SK-N-SH treated with all-trans-retinoic acid at 6 μM for 48 hours (cell line): Measurements from ENCODE around the gene RASA3.

Experiments
- ARNTL ChIP-seq: fragments of 450-650 bp; formaldehyde crosslinking; IDR thresholded peaks from 2 replicates; pipeline ENCODE4 v1.5.0; 2020; ENCODE audit warnings: low read depth, mild to moderate bottlenecking, moderate library complexity, borderline replicate concordance
- ESRRG ChIP-seq: fragments of 250-450 bp; sonication (Bioruptor Pico); IDR thresholded peaks from 2 replicates; pipeline ENCODE4 v1.6.1; 2021; ENCODE audit warnings: mild to moderate bottlenecking
- RARB ChIP-seq: fragments of 250-450 bp; sonication (Bioruptor Pico); IDR thresholded peaks from 2 replicates; pipeline ENCODE4 v1.8.0; 2021; ENCODE audit warnings: mild to moderate bottlenecking, moderate library complexity
- SNAI2 ChIP-seq: fragments of 250-450 bp; sonication (Bioruptor Pico); IDR thresholded peaks from 2 replicates; pipeline ENCODE4 v1.5.0; 2020; ENCODE audit warnings: mild to moderate bottlenecking, moderate library complexity
- ZFP3 ChIP-seq: fragments of 250-450 bp; sonication (Bioruptor Pico); IDR thresholded peaks from 2 replicates; pipeline ENCODE4 v1.5.0; 2020; ENCODE audit warnings: mild to moderate bottlenecking, moderate library complexity
- ZFP30 ChIP-seq: fragments of 450-650 bp; formaldehyde crosslinking; IDR thresholded peaks from 2 replicates; pipeline ENCODE4 v1.5.0; 2022; ENCODE audit warnings: mild to moderate bottlenecking, moderate library complexity
- ZNF8 ChIP-seq: fragments of 450-650 bp; formaldehyde crosslinking; IDR thresholded peaks from 2 replicates; pipeline ENCODE4 v1.5.0; 2020; ENCODE audit warnings: mild to moderate bottlenecking, moderate library complexity
- TF ChIP-seq, protein P1 (sequence below): fragments of 250-450 bp; sonication (Bioruptor Pico); IDR thresholded peaks from 2 replicates; pipeline ENCODE4 v1.5.1; 2020; ENCODE audit warnings: low read depth, mild to moderate bottlenecking, moderate library complexity
- TF ChIP-seq, protein P2 (sequence below): fragments of 250-450 bp; sonication (Bioruptor Pico); IDR thresholded peaks from 2 replicates; pipeline ENCODE4 v1.8.0; 2021; ENCODE audit warnings: low read depth, mild to moderate bottlenecking, moderate library complexity, borderline replicate concordance
- TF ChIP-seq, protein P3 (sequence below): fragments of 250-450 bp; sonication (Bioruptor Pico); IDR thresholded peaks from 2 replicates; pipeline ENCODE4 v1.5.0; 2020; ENCODE audit warnings: mild to moderate bottlenecking, moderate library complexity

DNA sequence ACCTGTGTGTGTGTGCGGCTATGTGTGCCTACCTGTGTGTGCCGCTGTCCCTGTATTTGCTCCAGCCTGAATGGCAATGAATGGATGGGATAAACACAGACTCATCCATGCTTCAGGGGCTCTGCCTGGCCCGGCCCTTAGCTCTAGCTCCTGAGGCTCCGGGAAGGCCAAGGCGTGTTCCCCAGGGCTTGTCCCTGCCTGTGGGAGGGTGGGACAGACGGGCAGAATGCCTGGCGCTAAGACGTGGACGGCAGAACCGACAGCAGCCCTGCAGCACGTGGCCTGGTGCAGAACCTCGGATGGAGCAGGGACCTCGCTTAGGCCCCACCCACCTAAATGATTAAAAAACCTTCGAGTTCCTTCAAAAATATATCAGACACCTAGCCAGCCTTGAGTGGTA is 100.8 kb downstream of the RASA3 start:
- TF ChIP-seq, protein P1, sequence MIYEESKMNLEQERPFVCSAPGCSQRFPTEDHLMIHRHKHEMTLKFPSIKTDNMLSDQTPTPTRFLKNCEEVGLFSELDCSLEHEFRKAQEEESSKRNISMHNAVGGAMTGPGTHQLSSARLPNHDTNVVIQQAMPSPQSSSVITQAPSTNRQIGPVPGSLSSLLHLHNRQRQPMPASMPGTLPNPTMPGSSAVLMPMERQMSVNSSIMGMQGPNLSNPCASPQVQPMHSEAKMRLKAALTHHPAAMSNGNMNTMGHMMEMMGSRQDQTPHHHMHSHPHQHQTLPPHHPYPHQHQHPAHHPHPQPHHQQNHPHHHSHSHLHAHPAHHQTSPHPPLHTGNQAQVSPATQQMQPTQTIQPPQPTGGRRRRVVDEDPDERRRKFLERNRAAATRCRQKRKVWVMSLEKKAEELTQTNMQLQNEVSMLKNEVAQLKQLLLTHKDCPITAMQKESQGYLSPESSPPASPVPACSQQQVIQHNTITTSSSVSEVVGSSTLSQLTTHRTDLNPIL, result no peak
- TF ChIP-seq SNAI2 (CRISPR knock-in tag) (no peak), RARB (CRISPR knock-in tag) (no peak), ZNF8 (CRISPR knock-in tag) (no peak), ESRRG (CRISPR knock-in tag) (no peak), ZFP30 (CRISPR knock-in tag) (no peak), ZFP3 (CRISPR knock-in tag) (no peak), ARNTL (CRISPR knock-in tag) (no peak)
- TF ChIP-seq, protein P2, sequence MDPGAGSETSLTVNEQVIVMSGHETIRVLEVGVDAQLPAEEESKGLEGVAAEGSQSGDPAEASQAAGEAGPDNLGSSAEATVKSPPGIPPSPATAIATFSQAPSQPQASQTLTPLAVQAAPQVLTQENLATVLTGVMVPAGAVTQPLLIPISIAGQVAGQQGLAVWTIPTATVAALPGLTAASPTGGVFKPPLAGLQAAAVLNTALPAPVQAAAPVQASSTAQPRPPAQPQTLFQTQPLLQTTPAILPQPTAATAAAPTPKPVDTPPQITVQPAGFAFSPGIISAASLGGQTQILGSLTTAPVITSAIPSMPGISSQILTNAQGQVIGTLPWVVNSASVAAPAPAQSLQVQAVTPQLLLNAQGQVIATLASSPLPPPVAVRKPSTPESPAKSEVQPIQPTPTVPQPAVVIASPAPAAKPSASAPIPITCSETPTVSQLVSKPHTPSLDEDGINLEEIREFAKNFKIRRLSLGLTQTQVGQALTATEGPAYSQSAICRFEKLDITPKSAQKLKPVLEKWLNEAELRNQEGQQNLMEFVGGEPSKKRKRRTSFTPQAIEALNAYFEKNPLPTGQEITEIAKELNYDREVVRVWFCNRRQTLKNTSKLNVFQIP (CRISPR knock-in tag), result no peak
- TF ChIP-seq, protein P3, sequence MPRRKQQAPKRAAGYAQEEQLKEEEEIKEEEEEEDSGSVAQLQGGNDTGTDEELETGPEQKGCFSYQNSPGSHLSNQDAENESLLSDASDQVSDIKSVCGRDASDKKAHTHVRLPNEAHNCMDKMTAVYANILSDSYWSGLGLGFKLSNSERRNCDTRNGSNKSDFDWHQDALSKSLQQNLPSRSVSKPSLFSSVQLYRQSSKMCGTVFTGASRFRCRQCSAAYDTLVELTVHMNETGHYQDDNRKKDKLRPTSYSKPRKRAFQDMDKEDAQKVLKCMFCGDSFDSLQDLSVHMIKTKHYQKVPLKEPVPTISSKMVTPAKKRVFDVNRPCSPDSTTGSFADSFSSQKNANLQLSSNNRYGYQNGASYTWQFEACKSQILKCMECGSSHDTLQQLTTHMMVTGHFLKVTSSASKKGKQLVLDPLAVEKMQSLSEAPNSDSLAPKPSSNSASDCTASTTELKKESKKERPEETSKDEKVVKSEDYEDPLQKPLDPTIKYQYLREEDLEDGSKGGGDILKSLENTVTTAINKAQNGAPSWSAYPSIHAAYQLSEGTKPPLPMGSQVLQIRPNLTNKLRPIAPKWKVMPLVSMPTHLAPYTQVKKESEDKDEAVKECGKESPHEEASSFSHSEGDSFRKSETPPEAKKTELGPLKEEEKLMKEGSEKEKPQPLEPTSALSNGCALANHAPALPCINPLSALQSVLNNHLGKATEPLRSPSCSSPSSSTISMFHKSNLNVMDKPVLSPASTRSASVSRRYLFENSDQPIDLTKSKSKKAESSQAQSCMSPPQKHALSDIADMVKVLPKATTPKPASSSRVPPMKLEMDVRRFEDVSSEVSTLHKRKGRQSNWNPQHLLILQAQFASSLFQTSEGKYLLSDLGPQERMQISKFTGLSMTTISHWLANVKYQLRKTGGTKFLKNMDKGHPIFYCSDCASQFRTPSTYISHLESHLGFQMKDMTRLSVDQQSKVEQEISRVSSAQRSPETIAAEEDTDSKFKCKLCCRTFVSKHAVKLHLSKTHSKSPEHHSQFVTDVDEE (CRISPR knock-in tag), result no peak
